Activated T-cell treated with anti-CD3 and anti-CD28 coated beads, Interleukin-2, amount 50 U/mL, for 72 hours (primary cell): ENCODE data around the gene CDK12. TPM values are rescaled to one million over a fixed set of nuclear protein-coding genes. Genes with fewer than 3 reads are reported as not detected.
A peak's percentile ranks its signal among the peaks of the same experiment; 100 is the strongest.
"Not testable (repeated sequence)": the region's sequence is repeated elsewhere in the genome, so short reads cannot be mapped to it uniquely, and the experiment has no call there.

Source experiments
- ATAC-seq, 2 donors: fragments of 150-1000 bp; cut with Tn5 transposase; replicated peaks in 1 of 2; 2 replicates each; pipeline ENCODE4 v1.10.0; 2021; ENCODE audit warnings: moderate library complexity in 2 of 2, mild to moderate bottlenecking in 1 of 2
- DNase-seq, 2 donors: peaks; one replicate each; pipeline ENCODE4 v3.0.0; 2021 to 2022; ENCODE audit warnings: mixed read lengths in 1 of 2
- H3K27ac Mint-ChIP-seq: one replicate; pipeline ENCODE4 v1.8.0; 2022; ENCODE audit warnings: mild to moderate bottlenecking, moderate library complexity, mixed read lengths
- H3K27me3 Mint-ChIP-seq: one replicate; pipeline ENCODE4 v1.8.0; 2022; ENCODE audit warnings: low read depth, mixed read lengths
- H3K36me3 Mint-ChIP-seq, 2 donors: one replicate each; pipeline ENCODE4 v1.8.0; 2022; ENCODE audit warnings: mixed read lengths in 2 of 2, mild to moderate bottlenecking in 1 of 2; ENCODE audit not compliant: insufficient read depth in 2 of 2
- H3K4me1 Mint-ChIP-seq: one replicate; pipeline ENCODE4 v1.8.0; 2022; ENCODE audit warnings: low read depth, mixed read lengths
- H3K4me3 Mint-ChIP-seq, 2 donors: one replicate each; pipeline ENCODE4 v1.8.0; 2022; ENCODE audit warnings: mild to moderate bottlenecking in 2 of 2, mixed read lengths in 2 of 2, moderate library complexity in 2 of 2
- H3K9me3 Mint-ChIP-seq, 2 donors: one replicate each; pipeline ENCODE4 v1.8.0; 2022; ENCODE audit warnings: mixed read lengths in 2 of 2
- total RNA-seq, 2 donors: library from RNA; stranded (reverse); gene quantifications; one replicate each; pipeline ENCODE4 v1.2.3, GENCODE V29; 2022

CDK12 gene
- total RNA-seq, 2 donors from 2014 or later = 69.4 to 75.9 TPM

DNA sequence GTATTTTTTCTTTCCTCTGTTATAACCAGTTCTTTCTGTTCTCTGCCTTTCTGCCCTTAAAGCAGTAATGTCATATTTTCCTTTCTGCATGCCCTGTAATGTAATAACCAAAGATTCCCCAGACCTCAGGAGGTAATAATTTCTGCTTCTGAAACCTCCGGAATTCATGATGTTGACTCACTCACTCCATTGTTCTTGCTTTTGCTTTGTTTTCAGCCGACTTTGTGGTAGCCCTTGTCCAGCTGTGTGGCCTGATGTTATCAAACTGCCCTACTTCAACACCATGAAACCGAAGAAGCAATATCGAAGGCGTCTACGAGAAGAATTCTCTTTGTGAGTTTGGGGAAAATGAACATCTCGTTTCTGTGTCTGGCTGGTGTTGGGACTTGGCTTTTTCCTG lies 55.9 kb downstream of the CDK12 start:
- Mint-ChIP-seq H3K9me3 (no peaks in the 10 kb centered on the region), H3K36me3 (peaks cover 6 to 27% of the 10 kb centered on the region in 2 donors), H3K27me3 (no peaks in the 10 kb centered on the region), H3K4me1 (peaks cover 3% of the 10 kb centered on the region), H3K4me3 (no peak overlapping the region), H3K27ac (no peak overlapping the region)
- ATAC-seq (no peak), DNase-seq (no peak)

DNA sequence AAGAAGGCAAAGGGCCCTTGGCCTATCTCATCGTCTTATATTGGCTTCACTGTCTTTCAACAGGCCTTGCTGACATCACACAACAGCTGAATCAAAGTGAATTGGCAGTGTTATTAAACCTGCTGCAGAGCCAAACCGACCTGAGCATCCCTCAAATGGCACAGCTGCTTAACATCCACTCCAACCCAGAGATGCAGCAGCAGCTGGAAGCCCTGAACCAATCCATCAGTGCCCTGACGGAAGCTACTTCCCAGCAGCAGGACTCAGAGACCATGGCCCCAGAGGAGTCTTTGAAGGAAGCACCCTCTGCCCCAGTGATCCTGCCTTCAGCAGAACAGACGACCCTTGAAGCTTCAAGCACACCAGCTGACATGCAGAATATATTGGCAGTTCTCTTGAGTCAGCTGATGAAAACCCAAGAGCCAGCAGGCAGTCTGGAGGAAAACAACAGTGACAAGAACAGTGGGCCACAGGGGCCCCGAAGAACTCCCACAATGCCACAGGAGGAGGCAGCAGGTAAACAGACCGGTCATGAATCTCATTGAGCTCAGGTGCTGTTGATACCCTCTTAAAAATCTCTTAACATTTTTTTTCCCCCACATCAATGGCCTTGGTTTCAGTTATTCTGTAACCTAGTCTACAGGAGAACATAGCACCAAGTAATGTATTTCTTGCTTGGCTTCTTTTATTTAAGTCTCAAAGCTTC lies 64.7 kb downstream of the CDK12 start:
- Mint-ChIP-seq H3K36me3 (peaks cover 4 to 20% of the 10 kb centered on the region in 2 donors), H3K9me3 (no peaks in the 10 kb centered on the region), H3K4me3 (no peak overlapping the region), H3K27ac (peak overlapping the region; percentile 37), H3K4me1 (no peaks in the 10 kb centered on the region), H3K27me3 (no peaks in the 10 kb centered on the region)
- DNase-seq (no peak), ATAC-seq (no peak)

DNA sequence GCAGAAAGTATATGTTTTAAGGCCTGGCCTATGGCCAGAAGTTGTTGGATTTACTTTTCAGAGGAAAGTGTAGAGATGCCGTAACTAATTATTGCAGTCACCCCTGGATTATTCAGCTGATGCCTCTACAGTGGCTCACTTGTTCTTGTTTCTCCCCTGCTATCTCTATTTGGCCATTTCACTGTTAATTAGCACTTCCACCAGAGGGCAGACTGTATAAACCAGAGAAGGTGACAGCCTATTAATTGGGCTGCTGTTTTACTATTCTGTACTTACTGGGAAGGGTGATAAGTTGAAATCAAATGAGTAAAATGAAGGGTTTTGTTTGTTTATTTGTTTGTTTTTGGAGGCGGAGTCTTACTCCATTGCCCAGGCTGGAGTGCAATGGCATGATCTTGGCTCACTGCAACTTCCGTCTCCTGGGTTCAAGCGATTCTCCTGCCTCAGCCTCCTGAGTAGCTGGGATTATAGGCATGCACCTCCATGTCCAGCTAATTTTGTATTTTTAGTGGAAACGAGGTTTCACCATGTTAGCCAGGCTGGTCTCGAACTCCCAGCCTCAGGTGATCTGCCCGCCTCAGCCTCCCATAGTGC lies 66.0 kb downstream of the CDK12 start:
- no peak overlapping the region for H3K27ac Mint-ChIP-seq
- no peak for DNase-seq
- peaks cover 10% of the 10 kb centered on the region for H3K4me1 Mint-ChIP-seq
- no peaks in the 10 kb centered on the region for H3K27me3 Mint-ChIP-seq
- H3K36me3 Mint-ChIP-seq = peaks cover 4 to 26% of the 10 kb centered on the region in 2 donors
- no peaks in the 10 kb centered on the region for H3K9me3 Mint-ChIP-seq
- ATAC-seq = no peak
- no peak overlapping the region for H3K4me3 Mint-ChIP-seq

DNA sequence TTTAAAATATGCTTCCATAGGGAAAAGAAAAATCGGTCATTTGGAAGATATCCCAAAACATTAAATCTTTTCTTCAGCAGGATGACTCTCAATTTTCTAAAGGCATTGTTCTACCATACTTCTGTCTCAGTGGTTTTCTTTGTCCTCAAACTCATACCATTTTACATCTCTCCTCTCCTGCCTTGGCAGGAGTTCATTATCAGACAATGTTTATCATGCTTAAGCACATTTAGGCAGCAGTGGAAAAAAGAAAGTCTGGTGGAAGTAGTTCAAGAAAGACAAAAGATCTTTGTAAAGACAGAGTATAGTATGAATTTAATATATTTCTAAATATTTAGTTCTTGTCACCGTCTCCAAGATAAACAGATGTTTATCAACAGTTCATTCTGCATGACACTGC lies 68.2 kb downstream of the CDK12 start:
- ATAC-seq = no peak
- H3K27me3 Mint-ChIP-seq = no peaks in the 10 kb centered on the region
- H3K36me3 Mint-ChIP-seq = peaks cover 3 to 24% of the 10 kb centered on the region in 2 donors
- H3K9me3 Mint-ChIP-seq = no peaks in the 10 kb centered on the region
- no peak overlapping the region for H3K27ac Mint-ChIP-seq
- DNase-seq = no peak
- peaks cover 10% of the 10 kb centered on the region for H3K4me1 Mint-ChIP-seq
- no peak overlapping the region for H3K4me3 Mint-ChIP-seq

DNA sequence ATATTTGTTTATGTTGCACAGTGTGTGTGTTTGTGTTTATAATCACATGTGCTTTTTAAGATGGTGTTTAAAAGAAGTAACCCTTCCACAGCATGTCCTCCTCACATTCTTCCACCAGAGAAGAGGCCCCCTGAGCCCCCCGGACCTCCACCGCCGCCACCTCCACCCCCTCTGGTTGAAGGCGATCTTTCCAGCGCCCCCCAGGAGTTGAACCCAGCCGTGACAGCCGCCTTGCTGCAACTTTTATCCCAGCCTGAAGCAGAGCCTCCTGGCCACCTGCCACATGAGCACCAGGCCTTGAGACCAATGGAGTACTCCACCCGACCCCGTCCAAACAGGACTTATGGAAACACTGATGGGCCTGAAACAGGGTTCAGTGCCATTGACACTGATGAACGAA lies 69.2 kb downstream of the CDK12 start:
- H3K27ac Mint-ChIP-seq = no peak overlapping the region
- H3K4me1 Mint-ChIP-seq = peaks cover 10% of the 10 kb centered on the region
- H3K36me3 Mint-ChIP-seq = peaks cover 2 to 20% of the 10 kb centered on the region in 2 donors
- no peaks in the 10 kb centered on the region for H3K27me3 Mint-ChIP-seq
- ATAC-seq (no peak), DNase-seq (no peak)
- no peak overlapping the region for H3K4me3 Mint-ChIP-seq
- no peaks in the 10 kb centered on the region for H3K9me3 Mint-ChIP-seq

DNA sequence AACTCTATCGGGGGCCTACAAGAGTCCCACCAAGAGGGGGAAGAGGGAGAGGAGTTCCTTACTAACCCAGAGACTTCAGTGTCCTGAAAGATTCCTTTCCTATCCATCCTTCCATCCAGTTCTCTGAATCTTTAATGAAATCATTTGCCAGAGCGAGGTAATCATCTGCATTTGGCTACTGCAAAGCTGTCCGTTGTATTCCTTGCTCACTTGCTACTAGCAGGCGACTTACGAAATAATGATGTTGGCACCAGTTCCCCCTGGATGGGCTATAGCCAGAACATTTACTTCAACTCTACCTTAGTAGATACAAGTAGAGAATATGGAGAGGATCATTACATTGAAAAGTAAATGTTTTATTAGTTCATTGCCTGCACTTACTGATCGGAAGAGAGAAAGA lies 70.0 kb downstream of the CDK12 start:
- Mint-ChIP-seq H3K9me3 (no peaks in the 10 kb centered on the region), H3K36me3 (peaks cover 2 to 15% of the 10 kb centered on the region in 2 donors), H3K27ac (peak overlapping the region; percentile 16), H3K4me3 (no peak overlapping the region), H3K4me1 (peaks cover 15% of the 10 kb centered on the region), H3K27me3 (no peaks in the 10 kb centered on the region)
- ATAC-seq (no peak), DNase-seq (no peak)

DNA sequence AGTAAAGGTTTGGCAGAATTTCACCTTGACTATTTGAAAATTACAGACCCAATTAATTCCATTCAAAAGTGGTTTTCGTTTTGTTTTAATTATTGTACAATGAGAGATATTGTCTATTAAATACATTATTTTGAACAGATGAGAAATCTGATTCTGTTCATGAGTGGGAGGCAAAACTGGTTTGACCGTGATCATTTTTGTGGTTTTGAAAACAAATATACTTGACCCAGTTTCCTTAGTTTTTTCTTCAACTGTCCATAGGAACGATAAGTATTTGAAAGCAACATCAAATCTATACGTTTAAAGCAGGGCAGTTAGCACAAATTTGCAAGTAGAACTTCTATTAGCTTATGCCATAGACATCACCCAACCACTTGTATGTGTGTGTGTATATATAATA lies 72.6 kb downstream of the CDK12 start:
- Mint-ChIP-seq H3K4me1 (peaks cover 26% of the 10 kb centered on the region), H3K4me3 (no peak overlapping the region), H3K36me3 (peaks cover 0 to 6% of the 10 kb centered on the region in 2 donors), H3K9me3 (no peaks in the 10 kb centered on the region), H3K27me3 (no peaks in the 10 kb centered on the region), H3K27ac (no peak overlapping the region)
- no peak for DNase-seq
- no peak for ATAC-seq

DNA sequence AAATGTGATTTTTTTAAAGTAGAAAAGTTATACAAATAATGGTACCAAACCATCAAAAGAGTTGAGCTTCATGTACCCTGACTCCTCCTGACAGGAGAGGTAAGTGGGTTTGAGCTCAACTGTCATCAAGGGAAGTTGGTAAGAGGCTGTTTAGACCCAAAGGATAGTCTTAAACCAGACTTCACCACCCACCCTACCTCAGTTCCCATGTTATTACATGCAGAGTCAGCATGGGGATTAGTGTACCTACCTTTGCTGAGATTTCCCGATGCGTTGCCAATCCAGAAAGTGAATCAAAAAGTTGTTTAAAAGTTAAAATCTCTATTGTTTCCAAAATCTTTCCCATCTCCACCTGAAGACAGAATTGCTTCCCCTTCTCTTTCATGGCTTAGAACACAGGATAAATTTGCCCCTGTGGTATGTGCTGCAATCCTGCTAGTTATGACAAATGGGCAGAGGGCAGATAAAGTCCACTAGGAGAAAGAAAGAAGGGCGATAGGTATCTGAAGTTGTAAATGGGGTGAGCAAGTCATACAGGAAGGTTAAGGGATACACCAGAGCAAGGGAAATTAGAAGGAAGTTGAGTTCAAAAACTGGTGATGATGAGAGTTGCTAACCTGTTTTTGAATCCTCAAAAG lies 73.6 kb downstream of the CDK12 start:
- no peak overlapping the region for H3K4me3 Mint-ChIP-seq
- DNase-seq (no peak), ATAC-seq (no peak)
- no peak overlapping the region for H3K27ac Mint-ChIP-seq
- H3K9me3 Mint-ChIP-seq = no peaks in the 10 kb centered on the region
- H3K36me3 Mint-ChIP-seq = peaks cover 0 to 6% of the 10 kb centered on the region in 2 donors
- no peaks in the 10 kb centered on the region for H3K27me3 Mint-ChIP-seq
- H3K4me1 Mint-ChIP-seq = peaks cover 28% of the 10 kb centered on the region

DNA sequence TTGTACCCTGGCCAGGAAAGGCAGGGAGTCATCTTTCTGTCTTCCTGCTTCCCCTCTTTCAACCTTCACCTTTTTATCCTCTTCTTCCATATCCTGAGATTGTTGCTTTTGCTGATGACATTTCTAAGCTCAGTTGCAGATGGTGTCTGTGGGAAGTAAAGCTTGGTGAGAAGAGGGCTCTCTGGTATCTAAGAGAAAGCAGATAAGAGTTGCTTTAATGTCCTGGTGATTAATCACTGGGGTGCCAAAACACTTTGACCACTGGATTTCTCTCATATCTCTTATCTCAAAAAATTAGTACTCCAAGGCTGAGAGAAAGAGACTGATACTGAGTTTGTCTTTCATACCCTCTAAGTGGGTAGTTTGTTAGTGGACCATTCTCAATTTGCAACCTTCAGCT lies 75.2 kb downstream of the CDK12 start:
- Mint-ChIP-seq H3K36me3 (peaks cover 0 to 6% of the 10 kb centered on the region in 2 donors), H3K4me3 (no peak overlapping the region), H3K4me1 (peaks cover 25% of the 10 kb centered on the region), H3K27me3 (no peaks in the 10 kb centered on the region), H3K27ac (peak overlapping the region; percentile 9), H3K9me3 (no peaks in the 10 kb centered on the region)
- ATAC-seq (no peak), DNase-seq (no peak)

DNA sequence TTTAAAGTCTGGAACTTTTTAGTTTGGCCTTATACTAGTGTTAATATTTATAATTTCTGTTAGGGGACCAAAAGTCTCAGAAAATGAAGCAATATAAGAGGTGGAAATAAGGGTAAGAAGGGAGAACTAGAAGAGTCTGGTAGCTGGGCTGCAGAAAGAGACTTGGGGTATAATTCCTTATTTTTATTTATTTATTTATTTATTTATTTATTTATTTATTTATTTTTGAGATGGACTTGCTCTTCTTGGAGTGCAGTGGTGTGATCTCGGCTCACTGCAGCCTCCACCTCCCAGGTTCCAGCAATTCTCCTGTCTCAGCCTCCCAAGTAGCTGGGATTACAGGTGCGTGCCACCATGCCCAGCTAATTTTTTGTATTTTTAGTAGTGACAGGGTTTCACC lies 76.1 kb downstream of the CDK12 start:
- not testable (repeated sequence) for H3K9me3 Mint-ChIP-seq, ATAC-seq, H3K27ac Mint-ChIP-seq, H3K4me3 Mint-ChIP-seq, H3K27me3 Mint-ChIP-seq, H3K36me3 Mint-ChIP-seq, DNase-seq
- peaks cover 18% of the 10 kb centered on the region for H3K4me1 Mint-ChIP-seq

DNA sequence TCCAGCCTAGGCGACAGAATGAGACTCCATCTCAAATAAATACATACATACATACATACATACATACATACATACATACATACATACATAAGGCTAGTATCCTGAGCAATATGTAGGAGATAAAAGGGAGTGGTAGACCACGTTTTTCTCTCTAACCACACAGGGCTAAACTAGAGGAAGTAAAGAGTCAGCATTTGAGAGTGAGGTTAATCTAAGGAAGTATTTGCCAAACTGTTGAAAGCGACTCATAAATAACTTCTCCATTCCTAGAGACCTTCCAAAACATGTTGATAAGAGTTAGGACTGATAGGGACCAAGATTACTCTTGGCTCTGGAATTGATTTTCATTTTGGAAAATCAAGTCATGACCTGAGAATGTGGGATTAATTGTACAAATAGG lies 77.6 kb downstream of the CDK12 start:
- H3K4me1 Mint-ChIP-seq = peaks cover 18% of the 10 kb centered on the region
- H3K9me3 Mint-ChIP-seq = no peaks in the 10 kb centered on the region
- peak; percentile 43 to 47 for ATAC-seq
- no peaks in the 10 kb centered on the region for H3K36me3 Mint-ChIP-seq
- H3K27ac Mint-ChIP-seq = no peak overlapping the region
- H3K27me3 Mint-ChIP-seq = no peaks in the 10 kb centered on the region
- DNase-seq = no peak
- no peak overlapping the region for H3K4me3 Mint-ChIP-seq

DNA sequence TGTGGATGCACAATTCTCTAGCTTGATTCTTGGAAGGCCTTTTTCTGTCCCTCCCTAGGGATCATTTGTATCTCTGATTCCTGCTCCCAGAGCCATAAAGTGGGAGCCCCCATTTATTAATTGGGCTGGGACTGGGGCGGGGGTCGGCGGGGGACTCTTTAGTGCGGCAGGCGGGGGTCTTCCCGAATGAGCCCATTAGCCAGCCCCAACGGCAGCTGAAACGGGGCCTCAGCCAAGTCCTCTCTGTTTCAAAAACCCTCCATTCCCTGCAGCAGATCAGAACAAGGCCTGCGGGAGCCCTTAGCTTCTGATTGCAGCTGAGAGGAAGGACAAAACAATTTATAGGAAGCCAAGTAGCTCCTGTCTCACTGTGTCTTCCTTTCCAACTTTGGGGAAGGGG lies 79.3 kb downstream of the CDK12 start:
- Mint-ChIP-seq H3K36me3 (peaks cover 2% of the 10 kb centered on the region in 2 donors), H3K27ac (no peak overlapping the region), H3K27me3 (no peaks in the 10 kb centered on the region), H3K4me1 (peaks cover 18% of the 10 kb centered on the region), H3K9me3 (no peaks in the 10 kb centered on the region), H3K4me3 (no peak overlapping the region)
- DNase-seq = no peak
- ATAC-seq = no peak

DNA sequence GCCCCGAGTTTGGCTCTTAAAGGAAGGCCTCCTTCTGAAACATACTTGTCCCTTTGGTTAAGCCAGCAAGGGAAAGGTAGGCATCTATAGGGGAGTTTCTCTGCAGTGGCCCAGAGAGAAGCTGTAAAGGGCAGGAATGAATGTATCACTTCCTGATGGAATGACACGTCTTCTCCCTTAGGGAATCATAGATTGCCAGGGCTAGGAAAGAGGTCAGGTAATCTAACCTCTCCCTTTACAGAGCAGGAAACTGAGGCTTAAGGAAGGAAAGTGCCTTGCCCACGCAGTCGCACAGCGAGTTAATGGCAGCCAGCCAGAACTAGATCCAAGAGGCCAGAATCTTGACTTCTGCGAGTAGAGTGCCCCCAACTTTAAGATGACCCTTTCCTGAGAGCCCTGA lies 80.4 kb downstream of the CDK12 start:
- Mint-ChIP-seq H3K9me3 (no peaks in the 10 kb centered on the region), H3K4me1 (peaks cover 13% of the 10 kb centered on the region), H3K4me3 (no peak overlapping the region), H3K27me3 (no peaks in the 10 kb centered on the region), H3K27ac (no peak overlapping the region), H3K36me3 (peaks cover 3 to 5% of the 10 kb centered on the region in 2 donors)
- no peak for ATAC-seq
- DNase-seq = no peak
